COLO668 (cell line): ENCODE measurements around the gene LENEP.

Source experiments
- DNase-seq: peaks from one replicate; lab custom pipeline; 2025; ENCODE audit not compliant: unreplicated experiment; lab: John Stamatoyannopoulos, UW

LENEP gene

DNA sequence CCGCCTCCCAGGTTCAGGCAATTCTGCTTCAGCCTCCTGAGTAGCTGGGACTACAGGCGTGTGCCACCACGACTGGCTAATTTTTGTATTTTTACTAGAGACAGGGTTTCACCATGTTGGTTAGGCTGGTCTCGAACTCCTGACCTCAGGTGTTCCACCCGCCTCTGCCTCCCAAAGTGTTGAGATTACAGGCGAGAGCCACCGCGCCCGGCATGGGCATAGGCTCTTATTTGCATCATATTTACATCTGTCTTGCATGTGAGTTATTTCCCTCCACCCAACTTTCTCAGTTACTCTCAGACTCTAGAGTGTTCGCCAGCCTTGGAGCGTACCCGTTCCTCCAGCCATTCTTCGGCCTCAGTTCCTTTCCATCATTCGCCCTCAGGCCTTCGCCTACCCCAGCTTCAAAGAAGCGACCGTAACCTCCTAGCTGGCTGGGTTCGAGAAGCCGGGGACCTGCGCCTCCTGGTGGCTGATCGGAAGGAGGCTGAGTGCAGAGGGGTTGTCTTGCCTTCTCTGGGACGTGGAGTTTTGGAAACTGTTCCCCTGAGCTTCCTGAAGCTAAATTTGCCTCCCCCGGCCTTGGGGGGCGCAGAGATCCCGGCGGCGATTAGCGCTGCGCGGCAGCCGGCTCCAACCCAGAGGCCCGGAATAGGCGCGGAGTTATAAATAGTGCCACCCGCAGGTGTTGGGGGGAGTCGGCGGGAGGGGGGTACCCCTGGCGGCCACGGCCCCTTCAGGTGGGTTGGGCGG, 5.6 kb downstream of the LENEP start:
- DNase-seq: peak; percentile 77

DNA sequence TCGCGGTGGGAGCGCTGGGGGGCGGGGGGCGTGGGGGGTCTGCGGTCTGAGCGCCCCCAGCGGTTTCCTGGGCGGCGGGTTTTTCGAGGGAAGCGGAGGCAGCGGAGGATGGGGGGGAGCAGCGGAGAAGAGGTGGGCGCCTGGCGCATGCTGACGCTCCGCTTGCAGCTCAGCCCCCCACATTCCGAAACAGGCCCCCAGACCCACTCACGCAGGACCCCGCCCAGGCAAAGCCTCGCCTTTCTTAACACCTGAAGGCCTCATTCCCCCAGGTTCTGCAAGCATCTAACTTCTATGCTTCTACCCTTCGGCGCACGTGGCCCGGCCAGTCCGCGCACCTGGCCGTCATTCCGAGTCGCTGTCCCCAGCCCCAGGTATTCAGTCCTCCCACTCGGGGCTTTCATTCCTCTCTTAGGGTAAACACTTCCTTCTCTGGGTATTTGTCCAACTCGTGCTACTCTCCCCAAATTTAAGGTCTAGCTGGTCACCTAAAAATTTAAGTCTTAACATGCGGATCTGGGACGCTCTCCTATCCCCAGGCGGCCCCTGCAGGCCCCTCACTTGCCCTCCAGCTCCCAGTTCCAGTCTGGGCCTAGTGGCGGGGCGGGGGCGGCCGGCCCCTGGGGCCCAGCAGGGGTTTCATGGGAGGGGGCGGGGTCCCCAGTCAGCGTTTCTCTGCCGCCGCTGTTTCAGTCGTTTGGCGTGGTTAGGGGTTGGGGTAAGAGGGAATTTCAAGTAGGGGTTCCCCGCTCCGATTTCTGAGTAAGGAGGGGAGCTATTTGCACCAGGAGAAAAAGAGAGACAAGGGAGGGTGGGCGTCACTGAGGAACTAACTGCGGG, 6.4 kb downstream of the LENEP start:
- DNase-seq: peak; percentile 83

DNA sequence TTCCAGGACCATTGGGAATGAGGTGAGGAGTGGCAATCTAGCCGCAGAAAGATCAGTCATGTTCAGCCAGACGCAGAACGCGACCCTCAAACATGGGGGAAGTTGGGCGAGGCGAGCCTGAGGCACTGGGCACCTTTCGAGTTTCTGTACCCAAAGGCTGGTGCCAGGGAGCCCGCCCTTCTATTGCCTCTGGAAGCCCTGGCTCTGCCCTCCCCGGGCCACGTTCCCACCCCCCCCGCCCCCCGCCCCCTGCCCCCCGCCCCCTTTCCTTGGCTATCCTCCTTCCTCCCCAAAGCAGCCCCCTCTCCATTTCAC, 7.0 kb downstream of the LENEP start:
- DNase-seq: no peak

DNA sequence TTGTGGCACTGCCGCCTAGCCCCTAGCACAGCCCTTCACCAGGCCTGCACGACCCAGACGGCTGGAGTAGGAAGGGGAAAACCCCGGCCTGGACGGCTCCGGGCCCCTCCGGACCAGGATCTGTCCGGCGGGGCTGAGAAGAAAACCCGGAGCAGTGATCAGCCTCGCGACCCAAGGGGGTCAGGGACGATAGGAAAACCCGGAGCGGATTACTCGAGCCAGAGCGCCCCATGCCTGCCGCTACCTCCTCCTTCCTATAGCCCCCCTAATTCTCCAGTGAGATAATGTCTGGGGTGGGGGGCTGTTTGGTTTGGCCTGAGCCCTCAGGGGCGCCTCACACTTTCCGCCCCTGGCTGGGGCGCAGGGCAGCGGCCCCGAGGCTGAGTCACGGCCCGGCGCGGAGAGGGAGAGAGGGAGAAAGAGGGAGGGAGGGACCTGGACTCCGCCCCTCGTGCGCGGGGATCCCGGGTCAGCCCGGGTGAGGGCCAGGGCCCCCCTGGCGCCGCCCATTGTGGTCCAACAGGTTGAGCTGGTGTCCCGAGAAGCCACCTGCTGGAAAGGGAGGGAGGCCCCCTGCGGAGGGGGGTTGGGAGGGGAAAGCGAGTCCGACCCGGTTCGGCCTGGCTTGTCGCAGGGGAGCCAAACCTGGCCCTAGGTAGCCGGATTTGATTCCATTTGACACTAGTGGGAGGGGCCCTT, 7.5 kb downstream of the LENEP start:
- peak; percentile 98 for DNase-seq

DNA sequence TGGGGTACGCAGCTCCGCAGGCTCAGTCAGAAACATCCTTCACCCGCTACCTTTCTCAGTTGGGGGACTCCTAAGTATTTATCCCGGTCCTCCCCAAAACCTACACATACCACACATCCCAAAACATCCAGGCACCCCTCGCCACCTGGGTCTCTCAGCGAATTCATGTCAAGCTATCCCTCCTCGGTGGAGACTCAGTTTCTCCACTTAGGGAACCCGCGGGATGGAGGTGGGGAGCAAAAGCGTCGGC, 8.0 kb downstream of the LENEP start:
- DNase-seq: no peak

DNA sequence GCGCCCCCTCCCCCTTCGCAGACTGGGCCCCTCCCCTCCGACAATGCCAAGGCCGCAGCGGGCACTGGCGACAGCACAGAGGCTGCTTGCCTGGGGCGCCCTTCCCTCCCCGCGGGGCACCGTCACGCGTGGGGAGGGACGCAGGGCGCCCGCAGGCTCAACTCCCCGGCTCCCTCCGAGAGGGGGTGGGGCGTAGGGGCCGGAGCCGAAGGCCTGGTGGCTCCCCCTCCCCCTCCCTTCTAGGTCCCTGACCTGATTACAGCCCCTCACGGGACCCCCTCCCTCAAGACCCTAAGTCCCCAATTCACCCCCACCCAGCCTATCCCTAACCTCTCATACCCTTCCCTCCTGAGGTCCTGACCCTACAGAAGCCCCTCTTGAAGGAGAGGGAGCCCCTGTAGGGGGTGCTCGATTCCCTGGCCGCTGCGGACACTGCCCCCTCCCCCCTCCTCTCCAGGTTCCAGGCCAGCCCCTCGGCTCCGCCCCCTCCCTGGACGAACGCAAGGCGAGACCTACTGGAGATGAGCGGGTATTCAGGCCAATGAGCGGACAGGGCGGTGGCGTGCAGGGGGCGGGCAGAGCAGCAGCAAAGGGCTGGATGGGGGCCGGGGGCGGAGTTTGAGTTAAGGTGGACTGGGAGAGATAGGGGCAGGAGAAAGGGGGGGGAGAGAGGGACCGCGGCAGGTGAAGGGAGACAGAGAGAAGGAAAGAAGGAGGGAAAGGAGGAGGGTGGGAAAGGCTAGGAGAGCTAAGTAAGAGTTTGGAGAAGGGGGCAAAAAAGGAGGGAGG, 8.5 kb downstream of the LENEP start:
- DNase-seq: peak; percentile 100

DNA sequence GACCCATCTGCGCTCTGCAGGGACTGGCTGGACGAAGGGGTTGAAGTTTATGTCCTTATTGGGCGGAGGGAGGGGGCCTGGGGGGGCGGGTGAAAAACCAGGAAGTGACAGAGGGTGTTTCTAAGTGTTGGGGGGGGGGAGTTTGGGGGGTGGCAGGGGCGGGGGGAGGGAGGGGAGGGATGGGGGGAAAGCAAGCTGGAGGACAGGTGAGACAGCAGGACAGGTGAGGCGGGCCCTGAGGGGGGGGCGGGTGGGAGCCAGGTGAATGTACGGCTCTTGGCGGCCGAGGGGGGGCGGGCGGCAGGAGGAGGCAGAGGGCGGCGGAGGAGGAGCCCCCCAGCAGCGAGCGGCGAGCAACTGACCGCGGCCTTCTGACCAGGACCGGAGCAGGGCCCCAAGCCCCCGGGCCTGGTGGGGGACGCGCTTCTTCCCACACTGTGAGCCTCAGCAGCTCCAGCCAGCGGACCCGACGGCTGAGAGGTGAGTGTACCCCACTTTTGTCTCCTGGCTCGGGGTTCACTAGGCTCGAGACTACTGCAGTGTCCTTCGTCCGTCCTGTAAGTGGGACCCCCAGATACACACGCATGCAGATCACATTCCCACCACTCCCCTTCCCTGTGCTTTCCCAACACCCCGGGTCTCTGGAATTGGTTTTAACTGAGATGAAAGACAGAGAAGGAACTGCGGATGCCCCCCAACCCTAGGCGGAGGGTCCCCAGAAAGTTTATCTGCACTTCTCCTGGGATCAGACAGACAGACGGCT, 9.3 kb downstream of the LENEP start, which contains the start of gene ZBTB7B:
Gene ZBTB7B (plus strand): TSS at position 339 of the 763 bp plus-strand sequence. CDS start 11,859 bp downstream, outside the sequence.
- DNase-seq: peak; percentile 71

DNA sequence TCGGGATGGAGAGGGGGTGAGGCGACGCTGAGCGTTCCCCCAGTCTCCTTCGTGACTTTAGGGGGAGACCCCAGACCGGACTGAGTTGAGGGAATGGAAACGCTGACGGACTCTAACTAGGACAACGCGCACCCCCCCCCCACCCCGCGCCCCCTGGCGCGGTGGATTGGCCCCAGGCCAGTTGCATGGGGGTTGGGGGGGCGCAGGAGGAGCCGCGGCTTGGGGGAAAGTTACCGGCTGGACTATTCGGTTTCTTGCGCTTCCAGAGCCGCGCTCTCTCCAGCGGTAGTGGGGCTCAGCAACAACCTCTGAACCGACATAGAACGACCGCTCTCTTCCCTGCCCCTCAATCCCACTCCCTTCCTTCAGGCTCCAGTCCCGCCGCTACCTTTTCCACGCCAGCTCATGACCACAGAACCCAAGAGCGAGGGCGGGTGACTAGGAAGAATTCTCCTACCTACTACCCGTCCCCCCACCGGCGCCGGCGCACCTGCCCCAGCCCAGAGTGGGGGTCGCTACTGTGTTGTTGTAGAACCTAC, 9.9 kb downstream of the LENEP start:
- DNase-seq: peak; percentile 57

DNA sequence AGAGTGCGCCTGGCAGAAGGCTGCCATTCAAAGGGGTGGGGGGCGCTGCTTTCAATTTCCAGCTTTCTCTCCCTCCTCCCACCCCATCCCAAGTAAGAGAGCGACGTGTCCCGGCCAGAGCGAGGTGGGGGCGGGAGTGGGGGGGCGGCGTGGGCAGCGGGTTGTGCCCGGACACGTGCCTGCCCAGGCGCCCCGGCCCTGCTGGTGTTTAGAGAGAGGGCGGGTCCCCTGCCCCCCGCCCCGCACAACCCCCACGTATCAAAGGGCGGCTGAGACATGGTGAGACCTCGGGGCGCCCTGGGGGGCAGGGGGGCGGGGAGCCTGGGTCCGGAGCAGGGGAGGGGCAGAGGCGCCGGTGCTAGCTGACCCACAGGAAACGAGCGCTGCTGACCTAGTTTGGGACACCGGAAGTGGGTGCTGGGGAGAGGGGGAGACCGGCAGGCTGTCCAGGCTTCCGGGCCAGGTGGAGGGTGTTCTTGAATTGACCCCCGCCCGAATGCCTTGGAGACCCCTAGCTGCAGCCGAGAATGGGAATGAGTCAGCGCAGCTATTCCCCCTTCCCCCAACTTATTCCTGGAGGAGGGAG, 10.5 kb downstream of the LENEP start:
- peak; percentile 57 for DNase-seq

DNA sequence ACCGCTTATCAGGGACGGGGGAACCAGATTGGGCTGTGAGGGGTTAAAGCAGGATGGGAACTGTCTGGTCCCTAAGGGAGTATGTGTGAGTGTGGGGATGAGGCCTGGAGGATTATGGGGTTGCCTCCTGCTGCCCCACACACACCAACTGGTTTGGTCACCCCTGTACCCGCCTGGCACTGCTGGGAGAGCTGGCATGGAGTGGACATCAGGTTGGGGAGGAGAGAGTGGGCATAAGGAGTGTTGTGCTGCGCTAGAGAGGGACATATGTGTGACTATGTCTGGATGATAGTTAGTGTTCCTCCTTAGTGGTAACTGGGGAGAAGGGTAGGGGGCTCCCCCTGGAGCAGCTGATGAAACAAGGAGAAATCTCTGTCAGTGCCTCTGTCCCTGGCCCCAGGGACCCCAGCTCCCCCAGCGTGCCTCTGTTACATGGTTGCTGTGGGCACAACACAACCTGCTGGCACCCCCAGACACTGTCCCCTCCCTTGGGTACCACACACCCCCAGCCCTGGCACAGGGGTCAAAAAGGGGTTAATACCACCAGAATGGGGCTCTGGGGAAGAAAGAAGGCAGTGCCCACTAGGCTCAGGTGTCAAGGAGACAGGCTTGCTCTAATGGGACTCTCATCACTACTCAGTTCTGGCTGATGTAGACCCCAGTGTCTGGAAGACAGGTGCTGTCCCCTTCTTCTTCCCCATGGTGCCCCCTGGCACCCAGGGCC, 11.1 kb downstream of the LENEP start:
- DNase-seq: no peak

DNA sequence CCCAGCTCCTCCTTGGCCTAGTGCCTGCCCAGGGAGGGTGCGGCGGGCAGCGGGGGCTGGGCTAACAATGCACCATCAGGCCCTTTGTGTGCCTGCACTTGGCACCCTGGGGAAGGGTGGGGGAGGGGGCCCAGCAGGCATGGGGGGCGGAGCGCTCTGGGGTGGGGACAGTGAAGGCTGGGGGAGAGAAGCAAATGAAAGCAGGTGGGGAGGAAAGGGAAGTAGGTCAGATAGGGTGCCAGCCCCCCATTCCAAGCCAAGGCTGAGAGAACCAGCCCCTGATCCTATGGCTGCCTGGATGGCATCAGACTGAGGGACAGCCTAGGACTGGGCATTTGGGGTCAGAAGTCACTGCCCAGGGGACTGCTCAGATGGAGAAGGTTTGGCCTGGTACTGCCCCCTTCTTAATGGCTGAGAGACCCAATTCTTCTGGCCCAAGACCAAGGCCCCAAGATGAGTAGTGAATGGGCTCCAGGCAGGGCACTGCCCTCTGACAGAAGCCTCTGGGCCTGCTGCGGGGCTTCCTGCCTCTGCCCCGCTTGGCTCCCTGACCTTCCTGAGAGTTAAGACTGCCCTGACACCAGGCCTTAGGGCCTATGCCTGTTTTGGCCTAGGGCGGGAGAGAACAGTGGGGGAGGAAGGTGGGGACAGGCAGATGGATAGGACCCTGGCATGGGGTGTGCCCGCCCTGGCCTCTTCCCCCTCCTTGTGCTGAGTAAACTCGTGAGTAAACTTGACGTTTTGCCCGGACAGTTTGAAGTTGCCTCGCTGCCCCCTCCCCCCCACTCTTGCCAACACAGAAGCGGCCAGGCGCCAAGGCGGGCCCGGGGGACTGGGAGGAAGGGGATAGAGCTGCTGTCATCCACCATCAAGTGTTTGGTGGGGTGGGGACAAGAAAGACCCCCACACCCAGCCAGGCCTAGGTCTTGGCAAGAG, 12.0 kb downstream of the LENEP start:
- peak; percentile 32 for DNase-seq

DNA sequence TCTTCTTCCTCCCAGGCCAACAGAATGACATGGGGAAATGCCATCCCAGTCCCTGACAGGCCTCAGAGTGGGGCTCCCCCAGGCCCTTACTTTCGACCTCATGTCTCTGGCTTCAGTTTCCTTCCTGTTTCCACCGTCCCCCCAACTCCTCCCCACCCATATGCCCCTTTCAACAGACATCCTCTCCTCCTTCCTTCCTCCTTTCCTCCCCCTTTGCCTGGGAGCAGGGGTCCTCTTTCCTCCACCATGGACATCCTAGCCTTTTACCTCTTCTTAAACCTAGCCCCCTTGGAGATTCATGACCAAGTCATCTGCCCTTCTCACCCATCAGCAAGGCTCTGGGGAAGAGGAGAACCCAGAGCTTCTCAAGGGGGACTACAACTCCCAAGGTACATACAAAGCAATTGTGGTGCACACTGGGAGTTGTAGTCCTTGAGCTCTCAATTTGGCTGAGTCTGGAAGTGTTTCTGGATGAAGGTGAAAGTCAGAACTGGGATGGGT, 13.3 kb downstream of the LENEP start:
- DNase-seq: no peak

DNA sequence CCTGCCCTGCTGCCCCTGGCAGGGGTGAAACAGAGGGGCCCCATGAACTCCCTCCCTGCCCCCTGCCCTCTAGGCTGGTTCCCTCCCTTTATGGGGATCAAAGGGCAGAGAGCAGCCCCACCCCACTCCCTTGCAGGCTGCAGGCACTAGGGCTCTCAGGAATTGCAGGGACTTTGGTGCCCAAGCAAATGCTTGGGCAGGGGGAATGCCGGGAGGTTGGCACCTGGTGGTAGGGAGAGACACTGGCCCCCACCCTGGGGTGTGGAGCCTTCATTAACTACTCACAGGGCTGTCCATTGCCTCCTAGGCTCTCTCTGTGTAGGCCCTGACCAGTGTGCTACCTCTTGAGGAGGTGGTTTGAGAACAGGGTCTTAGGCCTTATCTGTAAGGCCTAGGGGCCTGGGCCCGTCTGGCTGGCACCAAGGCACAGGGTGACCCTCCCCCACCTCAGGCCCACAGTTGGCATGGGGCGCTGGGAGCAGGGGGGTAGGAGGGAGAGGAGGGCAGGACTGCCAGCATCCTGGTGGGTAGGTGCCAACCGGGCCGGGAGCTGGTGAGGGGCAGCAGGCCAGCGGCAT, 14.0 kb downstream of the LENEP start:
- DNase-seq: no peak

DNA sequence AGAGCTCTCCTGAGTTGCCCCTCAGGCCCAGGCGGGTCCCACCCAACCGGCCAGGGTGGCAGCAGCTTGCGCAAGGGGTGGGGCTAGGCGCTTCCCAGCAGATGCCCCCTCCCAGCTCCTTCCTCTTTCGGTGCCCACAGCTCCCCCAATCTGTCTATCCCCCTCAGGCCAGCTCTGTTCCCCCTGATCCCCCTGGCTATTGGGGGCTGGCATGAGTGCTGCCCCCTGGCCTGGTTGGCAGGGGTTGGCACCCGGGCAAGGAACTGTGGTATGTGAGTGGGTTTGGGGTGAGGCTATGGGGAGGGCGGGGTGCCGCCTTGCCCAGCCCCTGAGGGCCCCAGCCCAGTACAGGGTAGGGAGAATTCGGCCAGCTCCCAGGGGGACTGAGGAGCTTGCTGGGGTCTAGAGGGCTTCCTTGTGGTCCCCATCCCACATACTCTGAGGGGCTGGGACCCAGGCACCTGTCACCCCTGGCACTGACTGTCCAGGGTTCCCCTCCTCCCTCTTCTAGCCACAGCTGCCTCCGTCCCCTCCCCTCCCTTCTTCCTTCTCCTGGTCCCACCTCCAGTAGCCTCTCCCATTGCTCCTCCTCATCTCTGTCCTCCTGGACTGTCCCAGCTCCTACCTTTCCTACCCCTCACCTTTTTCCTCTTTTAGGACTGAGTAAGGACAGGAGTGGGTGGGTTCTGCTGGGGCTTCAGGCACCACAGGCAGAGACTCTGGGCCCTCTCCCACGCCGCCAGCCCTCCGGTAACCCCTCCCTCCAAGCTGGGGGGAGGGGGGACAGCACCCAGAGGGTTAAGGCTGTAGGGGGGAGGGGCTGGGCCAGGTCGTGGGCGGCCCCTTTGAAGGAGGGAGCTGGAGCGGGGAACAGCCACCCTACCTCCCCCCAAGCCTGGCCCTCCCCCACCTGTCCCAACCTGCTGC, 14.9 kb downstream of the LENEP start:
- no peak for DNase-seq

DNA sequence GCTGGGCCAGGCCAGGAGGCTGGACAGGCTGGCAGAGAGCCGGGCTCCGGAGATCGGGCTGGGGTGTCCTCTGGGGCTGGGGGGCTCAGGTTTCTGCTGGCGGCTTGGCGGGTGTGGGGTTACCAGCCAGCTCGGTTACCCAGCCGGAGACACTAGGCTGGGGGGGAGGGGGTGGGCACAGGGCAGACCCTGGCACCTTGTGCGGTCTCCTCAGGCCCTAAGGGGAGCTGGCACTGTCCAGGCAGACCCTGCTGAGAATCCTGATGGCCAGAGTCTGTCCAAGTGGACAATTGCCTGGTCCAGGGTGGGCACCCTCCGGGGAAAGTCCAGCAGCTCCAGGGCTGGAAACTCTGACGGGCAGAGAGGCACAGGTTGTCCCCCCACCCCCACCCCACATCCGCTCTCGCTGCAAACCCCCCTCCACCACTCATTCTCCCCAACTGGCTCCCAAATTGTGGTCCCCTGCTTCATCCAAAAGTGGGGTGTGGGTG, 15.9 kb downstream of the LENEP start:
- no peak for DNase-seq

DNA sequence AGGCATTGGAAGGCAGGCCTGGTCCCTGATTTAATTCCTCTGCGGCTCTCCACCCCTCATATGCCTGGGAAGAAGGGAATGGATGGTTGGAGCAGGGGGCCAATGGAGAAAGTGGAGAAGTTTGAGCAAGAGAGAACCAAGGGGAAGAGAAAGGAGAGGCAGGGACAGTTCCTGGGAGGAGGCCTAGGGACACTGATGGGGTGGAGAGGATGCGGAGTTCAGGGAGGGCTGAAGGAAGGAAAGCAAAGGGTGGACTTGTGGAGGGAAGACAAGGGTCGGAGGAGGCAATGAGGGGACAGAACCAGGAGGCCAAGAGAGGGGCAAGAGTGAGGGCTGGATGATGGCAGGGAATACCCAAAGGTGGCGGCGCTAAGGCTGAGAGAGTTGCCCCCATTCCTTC, 16.4 kb downstream of the LENEP start:
- DNase-seq: no peak
